Nephron (organoid): ENCODE measurements around the gene IGF1.

Source experiments
- H3K27ac Mint-ChIP-seq, 3 experiments: 2 replicates each; pipeline ENCODE4 v1.8.0; 2020; ENCODE audit warnings: mixed read lengths in 3 of 3, mild to moderate bottlenecking in 2 of 3, moderate library complexity in 1 of 3
- H3K27me3 Mint-ChIP-seq: 2 replicates; pipeline ENCODE4 v1.8.0; 2021; ENCODE audit warnings: low read depth, mild to moderate bottlenecking, moderate library complexity, mixed read lengths
- H3K36me3 Mint-ChIP-seq: 2 replicates; pipeline ENCODE4 v1.8.0; 2020; ENCODE audit warnings: low read depth, mixed read lengths
- H3K4me1 Mint-ChIP-seq: 2 replicates; pipeline ENCODE4 v1.8.0; 2020; ENCODE audit warnings: mixed read lengths
- H3K4me3 Mint-ChIP-seq, 3 experiments: 2 replicates each; pipeline ENCODE4 v1.8.0; 2020; ENCODE audit warnings: mild to moderate bottlenecking in 3 of 3, mixed read lengths in 3 of 3, moderate library complexity in 2 of 3
- H3K9me3 Mint-ChIP-seq: 2 replicates; pipeline ENCODE4 v1.8.0; 2020; ENCODE audit warnings: mixed read lengths
- CTCF ChIP-seq, 3 experiments: fragments of 200-600 bp; sonication (generic); IDR thresholded peaks; one replicate each; pipeline ENCODE4 v1.5.0; 2021; ENCODE audit warnings: antibody characterized with exemption in 3 of 3; ENCODE audit not compliant: unreplicated experiment in 3 of 3

IGF1 gene

DNA sequence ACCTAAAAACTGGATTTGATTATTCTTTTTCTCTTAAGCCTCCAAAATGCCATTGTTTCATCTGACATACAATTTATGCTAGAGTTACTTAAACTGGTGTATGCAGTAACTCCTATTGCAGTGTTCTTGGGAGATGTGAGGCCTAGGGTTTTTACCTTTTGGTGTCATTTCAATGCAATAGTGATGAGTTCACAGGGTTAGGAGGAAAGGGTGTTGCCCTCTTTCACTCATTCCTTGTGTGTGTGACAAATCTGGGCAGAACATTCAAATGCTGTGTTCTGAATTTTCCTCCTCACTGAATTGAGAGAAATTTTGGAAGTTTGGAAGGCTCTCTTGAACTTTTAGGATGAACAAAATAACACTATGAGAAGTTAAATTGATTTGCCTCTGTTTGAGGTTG, 69.9 kb downstream of the IGF1 start:
- no peaks in the 10 kb centered on the region for H3K27me3 Mint-ChIP-seq
- peaks cover 8% of the 10 kb centered on the region for H3K36me3 Mint-ChIP-seq
- H3K9me3 Mint-ChIP-seq, result no peaks in the 10 kb centered on the region
- peaks cover 31% of the 10 kb centered on the region for H3K4me1 Mint-ChIP-seq
- no peak for TF ChIP-seq CTCF (IDR thresholded peaks at IDR 0.05; ENCODE audit: unreplicated experiment in 3 of 3)
- H3K27ac Mint-ChIP-seq, result peak overlapping the region; percentile 0 to 46 (median 20)
- no peak overlapping the region for H3K4me3 Mint-ChIP-seq

GRCh38 chr12:102408487-102409297, 71.7 kb downstream of the IGF1 start:
- Mint-ChIP-seq H3K27me3 (no peaks in the 10 kb centered on the region), H3K4me3 (no peak overlapping the region), H3K9me3 (no peaks in the 10 kb centered on the region), H3K4me1 (peaks cover 35% of the 10 kb centered on the region), H3K27ac (peak overlapping the region in 1 of 3 experiments; percentile 8), H3K36me3 (peaks cover 8% of the 10 kb centered on the region)
- no peak for TF ChIP-seq CTCF (IDR thresholded peaks at IDR 0.05; ENCODE audit: unreplicated experiment in 3 of 3)

DNA sequence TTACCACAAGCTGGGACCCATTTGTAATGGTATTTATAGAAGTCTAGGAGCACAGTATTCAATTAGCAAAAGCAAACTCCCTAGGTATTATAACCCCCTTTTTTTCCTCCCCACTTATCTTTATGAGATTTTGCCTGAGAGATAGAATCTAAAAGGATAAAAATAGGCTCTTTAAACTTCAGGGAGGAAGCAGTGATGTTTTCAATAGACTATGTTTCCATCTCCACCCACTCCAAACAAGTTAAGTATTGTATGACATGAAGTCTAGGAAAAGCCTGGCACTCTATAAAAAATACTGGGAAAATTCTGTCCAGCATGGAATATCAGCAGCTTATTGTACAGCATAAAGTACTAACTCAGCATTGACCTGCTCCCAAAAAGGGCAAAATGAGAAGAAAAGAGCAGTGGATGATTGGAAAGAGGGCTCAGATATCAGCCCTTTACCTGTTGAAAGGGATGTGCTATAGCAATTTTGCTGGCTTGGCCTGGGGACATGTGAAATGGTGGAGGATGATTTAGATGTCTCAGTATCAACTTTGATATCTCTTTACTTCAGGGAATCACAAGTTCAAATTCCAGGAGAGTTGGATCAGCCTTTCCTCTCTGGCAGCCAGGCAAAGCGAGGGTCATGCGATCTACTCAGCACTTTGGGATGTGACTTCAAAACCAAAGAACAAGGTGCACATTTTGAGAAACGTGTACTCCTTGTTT, 72.4 kb downstream of the IGF1 start:
- Mint-ChIP-seq H3K36me3 (peaks cover 8% of the 10 kb centered on the region), H3K4me3 (no peak overlapping the region), H3K9me3 (no peaks in the 10 kb centered on the region), H3K4me1 (peaks cover 29% of the 10 kb centered on the region), H3K27ac (peak overlapping the region; percentile 8 to 57 (median 19)), H3K27me3 (no peaks in the 10 kb centered on the region)
- no peak for TF ChIP-seq CTCF (IDR thresholded peaks at IDR 0.05; ENCODE audit: unreplicated experiment in 3 of 3)

GRCh38 chr12:102406033-102406584, 74.3 kb downstream of the IGF1 start:
- no peak for TF ChIP-seq CTCF (IDR thresholded peaks at IDR 0.05; ENCODE audit: unreplicated experiment in 3 of 3)
- Mint-ChIP-seq H3K27ac (peak overlapping the region; percentile 55 to 82 (median 76)), H3K4me1 (peaks cover 29% of the 10 kb centered on the region)

DNA sequence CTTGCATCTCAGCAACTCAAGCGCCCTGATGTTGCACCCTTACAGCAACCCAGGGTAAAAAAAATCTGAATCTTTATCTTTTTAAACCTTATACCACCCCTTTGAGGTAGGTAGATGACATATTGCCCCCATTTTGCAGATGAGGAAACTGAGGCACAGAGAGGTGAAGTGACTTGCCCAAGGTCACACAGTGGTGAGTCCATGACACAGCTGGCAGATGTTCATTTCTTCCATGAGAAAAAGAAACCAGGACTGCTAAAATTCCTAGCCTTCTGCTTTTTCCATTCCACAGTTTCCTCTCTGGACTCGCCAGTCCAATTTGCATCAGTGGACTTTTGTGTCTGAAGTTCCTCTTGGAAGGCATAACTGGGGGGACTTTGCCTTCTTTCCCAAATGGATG, 79.3 kb downstream of the IGF1 start:
- Mint-ChIP-seq H3K27me3 (no peaks in the 10 kb centered on the region), H3K36me3 (peaks cover 18% of the 10 kb centered on the region), H3K4me1 (peaks cover 13% of the 10 kb centered on the region), H3K9me3 (no peaks in the 10 kb centered on the region), H3K27ac (no peak overlapping the region), H3K4me3 (no peak overlapping the region)
- no peak for TF ChIP-seq CTCF (IDR thresholded peaks at IDR 0.05; ENCODE audit: unreplicated experiment in 3 of 3)

More at GRCh38 chr12:102406033-102406584, 74.3 kb downstream of the IGF1 start:
- Mint-ChIP-seq H3K9me3 (no peaks in the 10 kb centered on the region), H3K4me3 (no peak overlapping the region), H3K27me3 (no peaks in the 10 kb centered on the region), H3K36me3 (peaks cover 16% of the 10 kb centered on the region)
